GM12873 (cell line): ENCODE results near the gene TOP1.

Experiments
- CTCF ChIP-seq: IDR thresholded peaks from 2 replicates; pipeline ENCODE4 v1.5.1; 2012; ENCODE audit warnings: low read depth, mild to moderate bottlenecking, moderate library complexity, low read length, control low read depth; ENCODE audit not compliant: insufficient read depth; ENCODE audit errors: missing control alignments

Gene TOP1

GRCh38 chr20:41121399-41121798 lies 92.8 kb downstream of the TOP1 start:
- TF ChIP-seq CTCF = no peak

GRCh38 chr20:41123631-41124030 lies 95.0 kb downstream of the TOP1 start:
- TF ChIP-seq CTCF = no peak

GRCh38 chr20:41124451-41125094 lies 96.0 kb downstream of the TOP1 start:
- no peak for TF ChIP-seq CTCF

GRCh38 chr20:41125530-41126457 lies 97.2 kb downstream of the TOP1 start:
- TF ChIP-seq CTCF = no peak

GRCh38 chr20:41126719-41127118 lies 98.1 kb downstream of the TOP1 start:
- no peak for TF ChIP-seq CTCF

- no peak for TF ChIP-seq CTCF
Observed at GRCh38 chr20:41131594-41132387, 103.2 kb downstream of the TOP1 start.
